Measurements from ENCODE around the gene ZNF419. TPM values are rescaled to one million over a fixed set of nuclear protein-coding genes. Genes with fewer than 3 reads are reported as not detected.
A peak's percentile ranks its signal among the peaks of the same experiment; 100 is the strongest.
"Not testable (repeated sequence)": the region's sequence is repeated elsewhere in the genome, so short reads cannot be mapped to it uniquely, and the experiment has no call there.

Gene ZNF419
- total RNA-seq, 1 donor from 2014 or later, result 20.0 TPM

DNA sequence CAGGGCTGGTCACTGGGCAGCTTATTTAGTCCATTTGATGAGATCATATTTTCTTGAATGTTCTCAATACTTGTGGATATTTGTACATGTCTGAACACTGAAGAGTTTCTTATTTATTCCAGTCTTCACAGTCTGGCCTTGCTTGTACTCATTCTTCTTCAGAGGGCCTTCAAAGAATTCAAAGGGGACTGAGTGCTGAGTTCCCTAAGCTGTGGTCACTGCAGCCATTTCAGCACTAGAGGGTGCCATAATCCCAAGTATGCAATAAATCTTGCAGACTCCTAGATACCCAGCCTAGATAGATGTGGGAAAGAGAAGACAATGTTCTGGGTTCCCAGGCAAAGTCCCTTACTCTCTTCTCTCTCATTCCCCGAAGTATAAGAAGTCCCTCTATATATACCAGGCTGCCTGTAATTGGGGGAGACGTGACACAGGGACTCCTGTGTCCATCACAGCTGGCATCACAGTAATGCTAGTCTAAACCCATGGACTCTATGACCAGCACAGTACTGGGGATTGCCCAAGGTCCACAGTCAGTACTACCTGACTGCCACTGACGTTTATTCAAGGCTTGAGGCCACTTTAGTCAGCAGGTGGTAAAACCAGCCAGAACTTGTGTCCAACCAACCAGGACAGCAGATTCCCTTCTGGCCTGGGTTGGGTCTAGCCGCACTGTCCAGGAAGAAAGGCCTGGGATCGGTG lies 21.7 kb upstream of the ZNF419 start:
- no peak overlapping the region for H3K27ac Mint-ChIP-seq
- no peak for DNase-seq (ENCODE audit: low spot score in 2 of 2, unreplicated experiment in 2 of 2)
- peaks cover 64% of the 10 kb centered on the region for H3K36me3 Mint-ChIP-seq
- no peaks in the 10 kb centered on the region for H3K27me3 Mint-ChIP-seq (ENCODE audit: low read depth)
- peaks cover 71% of the 10 kb centered on the region for H3K9me3 Mint-ChIP-seq
- H3K4me3 Mint-ChIP-seq, result no peak overlapping the region
- H3K4me1 Mint-ChIP-seq, result no peaks in the 10 kb centered on the region
- TF ChIP-seq, protein P1, sequence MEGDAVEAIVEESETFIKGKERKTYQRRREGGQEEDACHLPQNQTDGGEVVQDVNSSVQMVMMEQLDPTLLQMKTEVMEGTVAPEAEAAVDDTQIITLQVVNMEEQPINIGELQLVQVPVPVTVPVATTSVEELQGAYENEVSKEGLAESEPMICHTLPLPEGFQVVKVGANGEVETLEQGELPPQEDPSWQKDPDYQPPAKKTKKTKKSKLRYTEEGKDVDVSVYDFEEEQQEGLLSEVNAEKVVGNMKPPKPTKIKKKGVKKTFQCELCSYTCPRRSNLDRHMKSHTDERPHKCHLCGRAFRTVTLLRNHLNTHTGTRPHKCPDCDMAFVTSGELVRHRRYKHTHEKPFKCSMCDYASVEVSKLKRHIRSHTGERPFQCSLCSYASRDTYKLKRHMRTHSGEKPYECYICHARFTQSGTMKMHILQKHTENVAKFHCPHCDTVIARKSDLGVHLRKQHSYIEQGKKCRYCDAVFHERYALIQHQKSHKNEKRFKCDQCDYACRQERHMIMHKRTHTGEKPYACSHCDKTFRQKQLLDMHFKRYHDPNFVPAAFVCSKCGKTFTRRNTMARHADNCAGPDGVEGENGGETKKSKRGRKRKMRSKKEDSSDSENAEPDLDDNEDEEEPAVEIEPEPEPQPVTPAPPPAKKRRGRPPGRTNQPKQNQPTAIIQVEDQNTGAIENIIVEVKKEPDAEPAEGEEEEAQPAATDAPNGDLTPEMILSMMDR (IDR thresholded peaks at IDR 0.05; ENCODE audit: unreplicated experiment), result no peak

DNA sequence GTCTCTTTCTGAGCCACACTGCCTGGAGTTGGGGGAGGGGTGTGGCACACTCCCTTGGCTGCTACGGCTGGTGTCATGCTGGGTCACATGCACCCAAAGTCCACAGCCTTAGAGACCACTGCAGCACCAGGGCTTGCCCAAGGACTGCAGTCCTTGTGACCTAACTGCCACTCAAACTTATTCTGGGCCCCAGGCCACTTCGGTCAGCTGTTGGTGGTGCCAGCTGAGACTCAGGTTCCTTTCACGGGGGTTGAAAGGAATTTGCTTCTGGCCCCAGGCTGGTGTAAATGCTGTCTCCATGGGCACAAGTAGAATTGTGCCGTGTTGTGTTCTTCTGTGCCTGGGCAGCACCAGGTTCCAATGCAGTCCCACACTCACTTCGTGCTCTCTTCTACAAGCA lies 21.1 kb upstream of the ZNF419 start:
- H3K4me3 Mint-ChIP-seq, result no peak overlapping the region
- peaks cover 71% of the 10 kb centered on the region for H3K9me3 Mint-ChIP-seq
- TF ChIP-seq, protein P1 (IDR thresholded peaks at IDR 0.05; ENCODE audit: unreplicated experiment), result no peak
- H3K4me1 Mint-ChIP-seq, result no peaks in the 10 kb centered on the region
- peaks cover 66% of the 10 kb centered on the region for H3K36me3 Mint-ChIP-seq
- no peak overlapping the region for H3K27ac Mint-ChIP-seq
- DNase-seq (ENCODE audit: low spot score in 2 of 2, unreplicated experiment in 2 of 2), result no peak
- no peaks in the 10 kb centered on the region for H3K27me3 Mint-ChIP-seq (ENCODE audit: low read depth)

DNA sequence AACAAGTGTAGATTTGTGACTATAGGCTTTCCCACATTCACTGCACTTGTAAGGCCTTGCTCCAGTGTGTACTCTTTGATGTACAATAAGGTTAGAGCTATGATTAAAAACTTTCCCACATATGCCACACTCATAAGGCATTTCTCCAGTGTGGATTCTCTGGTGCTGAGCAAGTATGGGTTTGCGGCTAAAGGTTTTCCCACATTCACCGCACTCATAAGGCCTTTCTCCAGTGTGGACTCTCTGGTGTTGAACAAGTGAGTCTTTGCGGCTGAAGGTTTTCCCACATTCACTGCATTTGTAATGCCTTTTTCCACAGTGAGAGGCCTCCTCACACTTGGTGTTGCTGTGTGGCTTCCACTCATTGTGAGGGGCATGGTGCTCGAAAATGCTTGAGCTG lies 13.9 kb upstream of the ZNF419 start:
- peaks cover 91% of the 10 kb centered on the region for H3K36me3 Mint-ChIP-seq
- peaks cover 6% of the 10 kb centered on the region for H3K4me1 Mint-ChIP-seq
- H3K27ac Mint-ChIP-seq, result no peak overlapping the region
- no peak for DNase-seq (ENCODE audit: low spot score in 2 of 2, unreplicated experiment in 2 of 2)
- TF ChIP-seq, protein P1 (IDR thresholded peaks at IDR 0.05; ENCODE audit: unreplicated experiment), result no peak
- no peak overlapping the region for H3K4me3 Mint-ChIP-seq
- H3K27me3 Mint-ChIP-seq (ENCODE audit: low read depth), result no peaks in the 10 kb centered on the region
- H3K9me3 Mint-ChIP-seq, result peaks cover 86% of the 10 kb centered on the region

DNA sequence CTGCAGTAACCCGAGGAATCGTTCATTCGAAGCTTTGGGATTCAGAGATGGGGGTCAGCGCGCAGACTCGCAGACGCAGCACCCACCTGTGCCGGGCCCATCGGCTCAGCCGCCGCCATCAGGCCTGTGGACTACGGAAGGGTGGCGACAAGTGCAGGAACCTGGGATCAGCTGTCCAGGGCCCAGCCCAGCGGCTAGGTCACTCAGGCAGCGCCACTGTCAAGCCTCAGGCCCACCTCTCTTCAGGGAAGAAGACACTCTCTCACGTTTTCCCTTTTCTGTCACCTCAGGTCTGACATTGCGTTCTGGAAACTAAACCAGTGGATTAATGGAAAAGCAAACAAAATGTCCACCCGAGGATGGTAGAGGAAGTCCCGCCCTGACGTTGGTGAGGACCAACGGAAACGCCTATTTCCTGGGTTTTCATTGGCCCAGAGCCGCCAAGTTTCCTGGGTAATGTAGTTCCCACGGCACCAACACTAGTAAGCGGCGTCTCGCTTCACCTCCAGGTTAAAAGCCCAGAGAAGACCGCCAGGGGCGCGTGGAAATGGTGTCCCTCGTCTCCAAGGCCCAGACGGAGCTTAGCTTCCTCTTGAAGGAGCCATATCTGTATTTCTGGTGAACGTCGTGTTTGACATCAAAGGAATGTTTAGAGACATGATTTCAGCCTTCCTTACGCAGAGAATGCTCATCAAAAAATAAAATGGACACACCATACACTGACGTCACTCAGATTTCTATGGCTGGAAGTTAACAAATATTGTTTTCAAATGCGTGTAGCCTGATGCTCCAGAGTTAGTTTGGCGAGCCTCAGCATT lies 10.2 kb upstream of the ZNF419 start, which contains the start of gene ZNF772:
Gene ZNF772 (minus strand): TSS at position 376 of the 818 bp plus-strand sequence. CDS start 257 bp downstream, at position 119.
- H3K9me3 Mint-ChIP-seq, result peaks cover 70% of the 10 kb centered on the region
- peak within 1 kb of the TSS; percentile 83 for H3K4me3 Mint-ChIP-seq
- peak; percentile 46 to 72 for DNase-seq (ENCODE audit: low spot score in 2 of 2, unreplicated experiment in 2 of 2)
- H3K36me3 Mint-ChIP-seq, result peaks cover 60% of the 10 kb centered on the region
- H3K27ac Mint-ChIP-seq, result peak within 1 kb of the TSS; percentile 70
- no peaks in the 10 kb centered on the region for H3K27me3 Mint-ChIP-seq (ENCODE audit: low read depth)
- peaks cover 6% of the 10 kb centered on the region for H3K4me1 Mint-ChIP-seq
- TF ChIP-seq, protein P1 (IDR thresholded peaks at IDR 0.05; ENCODE audit: unreplicated experiment), result no peak

DNA sequence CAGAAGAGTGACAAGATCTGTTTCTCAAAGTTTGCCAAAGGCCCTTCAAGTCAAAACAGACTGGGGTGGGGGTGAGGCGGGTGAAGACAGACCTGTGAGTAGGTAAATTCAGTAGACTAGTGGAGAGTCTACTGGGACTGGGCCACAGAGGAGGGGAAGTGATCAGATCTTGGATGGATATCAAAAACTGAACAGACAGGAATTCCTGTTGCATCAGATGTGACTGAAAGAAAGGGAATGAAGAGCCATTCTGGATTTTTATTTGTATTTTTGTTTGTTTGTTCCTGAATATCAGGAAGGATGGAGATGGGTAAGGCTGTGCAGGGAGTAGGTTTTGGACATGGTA lies 722 bp downstream of the ZNF419 start:
- not testable (repeated sequence) for H3K27me3 Mint-ChIP-seq (ENCODE audit: low read depth); H3K4me1 Mint-ChIP-seq; DNase-seq (ENCODE audit: low spot score in 2 of 2, unreplicated experiment in 2 of 2)
- Mint-ChIP-seq H3K4me3 (peak overlapping the region; percentile 66), H3K36me3 (peaks cover 55% of the 10 kb centered on the region), H3K9me3 (peaks cover 62% of the 10 kb centered on the region), H3K27ac (peak overlapping the region; percentile 43)

DNA sequence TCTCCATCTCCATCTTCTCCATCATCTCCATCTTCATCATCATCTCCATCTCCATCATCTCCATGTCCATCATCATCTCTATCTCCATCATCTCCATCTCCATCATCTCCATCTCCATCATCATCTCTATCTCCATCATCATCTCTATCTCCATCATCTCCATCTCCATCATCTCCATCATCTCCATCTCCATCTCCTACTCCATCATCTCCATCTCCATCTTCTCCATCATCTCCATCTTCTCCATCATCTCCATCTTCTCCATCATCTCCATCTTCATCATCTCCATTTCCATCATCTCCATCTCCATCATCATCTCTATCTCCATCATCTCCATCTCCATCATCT lies 11.8 kb downstream of the ZNF419 start:
- not testable (repeated sequence) for H3K27me3 Mint-ChIP-seq (ENCODE audit: low read depth); DNase-seq (ENCODE audit: low spot score in 2 of 2, unreplicated experiment in 2 of 2); H3K4me1 Mint-ChIP-seq; H3K27ac Mint-ChIP-seq
- Mint-ChIP-seq H3K9me3 (peaks cover 64% of the 10 kb centered on the region), H3K4me3 (peak overlapping the region; percentile 67), H3K36me3 (peaks cover 64% of the 10 kb centered on the region)

DNA sequence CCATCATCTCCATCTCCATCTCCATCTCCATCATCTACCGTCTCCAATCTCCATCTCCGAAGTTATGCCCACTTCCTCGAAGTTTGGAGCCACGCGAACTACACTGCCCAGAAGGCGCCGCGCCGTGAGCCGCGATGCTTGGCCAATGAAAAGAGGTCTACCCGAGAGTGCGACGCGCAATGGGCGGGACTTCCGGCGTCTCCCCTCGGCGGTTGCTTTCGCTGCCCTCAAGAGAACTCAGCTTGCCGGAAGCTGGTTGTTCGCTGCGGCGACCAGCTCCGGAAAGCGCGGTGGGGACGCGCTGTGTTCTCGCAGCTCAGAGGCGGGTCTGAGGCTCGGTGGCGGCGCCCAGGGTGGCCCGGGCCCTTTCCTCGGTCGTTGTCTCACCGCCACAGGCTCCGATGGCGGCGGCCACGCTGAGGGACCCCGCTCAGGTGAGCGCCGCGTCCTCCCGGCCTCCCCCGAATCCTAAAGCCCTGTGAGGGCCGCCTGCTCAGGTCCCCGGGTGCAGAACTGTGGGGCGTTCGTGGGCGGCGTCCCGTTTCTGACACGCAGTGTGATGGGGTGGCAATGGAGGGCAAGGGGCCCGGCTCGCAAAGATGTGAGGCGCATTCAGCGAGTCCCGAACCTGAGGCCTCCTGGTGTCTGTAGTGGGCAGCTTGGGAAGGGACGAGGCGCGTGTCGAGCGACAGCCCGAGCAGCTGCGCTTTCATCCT lies 12.3 kb downstream of the ZNF419 start, which contains the start of gene ZNF773:
Gene ZNF773 (plus strand): TSS at position 259 of the 716 bp plus-strand sequence. CDS start 143 bp downstream, at position 402.
- Mint-ChIP-seq H3K4me3 (peak within 1 kb of the TSS; percentile 67), H3K36me3 (peaks cover 64% of the 10 kb centered on the region), H3K27ac (peak within 1 kb of the TSS; percentile 60), H3K9me3 (peaks cover 62% of the 10 kb centered on the region)
- peak; percentile 86 to 90 for DNase-seq (ENCODE audit: low spot score in 2 of 2, unreplicated experiment in 2 of 2)
- H3K4me1 Mint-ChIP-seq; H3K27me3 Mint-ChIP-seq (ENCODE audit: low read depth): not testable (repeated sequence)

DNA sequence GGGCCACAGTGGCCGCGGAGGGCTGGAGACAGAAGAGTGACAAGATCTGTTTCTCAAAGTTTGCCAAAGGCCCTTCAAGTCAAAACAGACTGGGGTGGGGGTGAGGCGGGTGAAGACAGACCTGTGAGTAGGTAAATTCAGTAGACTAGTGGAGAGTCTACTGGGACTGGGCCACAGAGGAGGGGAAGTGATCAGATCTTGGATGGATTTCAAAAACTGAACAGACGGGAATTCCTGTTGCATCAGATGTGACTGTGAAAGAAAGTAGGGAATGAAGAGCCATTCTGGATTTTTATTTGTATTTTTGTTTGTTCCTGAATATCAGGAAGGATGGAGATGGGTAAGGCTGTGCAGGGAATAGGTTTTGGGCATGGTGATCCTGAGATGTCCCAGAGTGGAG lies 12.8 kb downstream of the ZNF419 start:
- peak overlapping the region; percentile 67 for H3K4me3 Mint-ChIP-seq
- H3K9me3 Mint-ChIP-seq, result peaks cover 62% of the 10 kb centered on the region
- peaks cover 64% of the 10 kb centered on the region for H3K36me3 Mint-ChIP-seq
- not testable (repeated sequence) for DNase-seq (ENCODE audit: low spot score in 2 of 2, unreplicated experiment in 2 of 2); H3K4me1 Mint-ChIP-seq; H3K27me3 Mint-ChIP-seq (ENCODE audit: low read depth)
- peak overlapping the region; percentile 60 for H3K27ac Mint-ChIP-seq

Measured in mesothelial cell of epicardium (in vitro differentiated cells).